Measurements from ENCODE around the gene ZDHHC20.

The ZDHHC20 gene

GRCh38 chr13:21343659-21344058, 115.4 kb downstream of the ZDHHC20 start (continued):
- TF ChIP-seq, protein P1, sequence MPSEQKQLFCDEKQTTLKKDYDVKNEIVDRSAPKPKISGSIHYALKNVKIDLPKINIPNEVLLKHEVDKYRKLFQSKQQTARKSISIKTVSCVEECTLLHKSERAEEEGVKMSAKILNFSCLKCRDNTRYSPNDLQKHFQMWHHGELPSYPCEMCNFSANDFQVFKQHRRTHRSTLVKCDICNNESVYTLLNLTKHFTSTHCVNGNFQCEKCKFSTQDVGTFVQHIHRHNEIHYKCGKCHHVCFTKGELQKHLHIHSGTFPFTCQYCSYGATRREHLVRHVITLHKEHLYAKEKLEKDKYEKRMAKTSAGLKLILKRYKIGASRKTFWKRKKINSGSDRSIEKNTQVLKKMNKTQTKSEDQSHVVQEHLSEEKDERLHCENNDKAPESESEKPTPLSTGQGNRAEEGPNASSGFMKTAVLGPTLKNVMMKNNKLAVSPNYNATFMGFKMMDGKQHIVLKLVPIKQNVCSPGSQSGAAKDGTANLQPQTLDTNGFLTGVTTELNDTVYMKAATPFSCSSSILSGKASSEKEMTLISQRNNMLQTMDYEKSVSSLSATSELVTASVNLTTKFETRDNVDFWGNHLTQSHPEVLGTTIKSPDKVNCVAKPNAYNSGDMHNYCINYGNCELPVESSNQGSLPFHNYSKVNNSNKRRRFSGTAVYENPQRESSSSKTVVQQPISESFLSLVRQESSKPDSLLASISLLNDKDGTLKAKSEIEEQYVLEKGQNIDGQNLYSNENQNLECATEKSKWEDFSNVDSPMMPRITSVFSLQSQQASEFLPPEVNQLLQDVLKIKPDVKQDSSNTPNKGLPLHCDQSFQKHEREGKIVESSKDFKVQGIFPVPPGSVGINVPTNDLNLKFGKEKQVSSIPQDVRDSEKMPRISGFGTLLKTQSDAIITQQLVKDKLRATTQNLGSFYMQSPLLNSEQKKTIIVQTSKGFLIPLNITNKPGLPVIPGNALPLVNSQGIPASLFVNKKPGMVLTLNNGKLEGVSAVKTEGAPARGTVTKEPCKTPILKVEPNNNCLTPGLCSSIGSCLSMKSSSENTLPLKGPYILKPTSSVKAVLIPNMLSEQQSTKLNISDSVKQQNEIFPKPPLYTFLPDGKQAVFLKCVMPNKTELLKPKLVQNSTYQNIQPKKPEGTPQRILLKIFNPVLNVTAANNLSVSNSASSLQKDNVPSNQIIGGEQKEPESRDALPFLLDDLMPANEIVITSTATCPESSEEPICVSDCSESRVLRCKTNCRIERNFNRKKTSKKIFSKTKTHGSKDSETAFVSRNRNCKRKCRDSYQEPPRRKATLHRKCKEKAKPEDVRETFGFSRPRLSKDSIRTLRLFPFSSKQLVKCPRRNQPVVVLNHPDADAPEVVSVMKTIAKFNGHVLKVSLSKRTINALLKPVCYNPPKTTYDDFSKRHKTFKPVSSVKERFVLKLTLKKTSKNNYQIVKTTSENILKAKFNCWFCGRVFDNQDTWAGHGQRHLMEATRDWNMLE (tag by site-specific recombination; conservative IDR thresholded peaks at IDR 0.05; ENCODE audit: low read depth) = no peak
- TF ChIP-seq ZNF704 (tag by site-specific recombination; IDR thresholded peaks at IDR 0.05) = no peak
- TF ChIP-seq ZNF707 (tag by site-specific recombination; IDR thresholded peaks at IDR 0.05) = no peak
- no peak for TF ChIP-seq BCL11A (tag by site-specific recombination; IDR thresholded peaks at IDR 0.05; ENCODE audit: low read depth)
- TF ChIP-seq, protein P2, sequence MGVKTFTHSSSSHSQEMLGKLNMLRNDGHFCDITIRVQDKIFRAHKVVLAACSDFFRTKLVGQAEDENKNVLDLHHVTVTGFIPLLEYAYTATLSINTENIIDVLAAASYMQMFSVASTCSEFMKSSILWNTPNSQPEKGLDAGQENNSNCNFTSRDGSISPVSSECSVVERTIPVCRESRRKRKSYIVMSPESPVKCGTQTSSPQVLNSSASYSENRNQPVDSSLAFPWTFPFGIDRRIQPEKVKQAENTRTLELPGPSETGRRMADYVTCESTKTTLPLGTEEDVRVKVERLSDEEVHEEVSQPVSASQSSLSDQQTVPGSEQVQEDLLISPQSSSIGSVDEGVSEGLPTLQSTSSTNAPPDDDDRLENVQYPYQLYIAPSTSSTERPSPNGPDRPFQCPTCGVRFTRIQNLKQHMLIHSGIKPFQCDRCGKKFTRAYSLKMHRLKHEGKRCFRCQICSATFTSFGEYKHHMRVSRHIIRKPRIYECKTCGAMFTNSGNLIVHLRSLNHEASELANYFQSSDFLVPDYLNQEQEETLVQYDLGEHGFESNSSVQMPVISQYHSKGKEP (tag by site-specific recombination; IDR thresholded peaks at IDR 0.05) = no peak
- TF ChIP-seq ZNF394 (tag by site-specific recombination; IDR thresholded peaks at IDR 0.05; ENCODE audit: borderline replicate concordance) = no peak

DNA sequence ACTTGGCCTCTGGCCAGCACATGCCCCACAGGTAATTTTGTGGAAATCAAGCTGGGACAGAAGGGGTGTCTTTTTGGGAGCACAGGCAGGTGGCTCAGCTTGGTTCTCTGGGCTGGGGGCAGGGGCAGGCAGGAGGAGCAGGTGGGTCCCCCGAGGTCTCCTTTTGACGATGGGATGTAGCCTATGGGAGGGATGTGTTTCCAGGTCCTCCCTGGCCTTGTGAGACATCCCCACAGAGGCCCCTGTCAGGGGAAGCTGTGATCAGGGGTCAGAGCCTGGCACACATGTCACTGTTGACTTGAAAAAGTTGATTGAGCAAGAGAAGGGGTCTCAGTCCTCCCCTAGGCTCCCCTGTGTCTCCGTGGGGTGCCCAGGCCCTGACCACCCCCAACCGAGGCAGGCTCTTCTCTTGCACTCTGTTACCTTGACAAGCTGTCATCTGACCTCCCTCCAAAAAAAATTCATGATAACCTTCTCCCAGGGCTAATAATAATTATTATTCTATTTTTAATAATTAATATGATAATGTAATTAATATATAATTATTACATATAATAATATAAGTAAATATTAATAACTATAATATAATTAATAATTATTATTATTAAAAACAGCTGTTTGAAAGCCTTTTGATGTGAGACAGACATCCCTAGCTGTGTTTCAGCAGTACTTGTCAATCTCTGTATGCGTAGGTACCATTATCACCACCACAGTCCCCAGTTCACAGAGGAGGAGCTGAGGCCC, 116.2 kb downstream of the ZDHHC20 start:
- TF ChIP-seq ZNF530 (tag by site-specific recombination; IDR thresholded peaks at IDR 0.05; ENCODE audit: low read depth) (no peak), ZNF248 (tag by site-specific recombination; IDR thresholded peaks at IDR 0.05) (no peak), ZNF785 (tag by site-specific recombination; IDR thresholded peaks at IDR 0.05) (no peak), ZNF707 (tag by site-specific recombination; IDR thresholded peaks at IDR 0.05) (no peak), ZSCAN23 (tag by site-specific recombination; IDR thresholded peaks at IDR 0.05) (no peak), SCRT1 (tag by site-specific recombination; IDR thresholded peaks at IDR 0.05; ENCODE audit: borderline replicate concordance) (no peak), AEBP2 (tag by site-specific recombination; IDR thresholded peaks at IDR 0.05; ENCODE audit: borderline replicate concordance) (no peak), ZNF658 (tag by site-specific recombination; IDR thresholded peaks at IDR 0.05) (no peak), ZNF169 (tag by site-specific recombination; IDR thresholded peaks at IDR 0.05) (no peak)
- TF ChIP-seq, protein P3, sequence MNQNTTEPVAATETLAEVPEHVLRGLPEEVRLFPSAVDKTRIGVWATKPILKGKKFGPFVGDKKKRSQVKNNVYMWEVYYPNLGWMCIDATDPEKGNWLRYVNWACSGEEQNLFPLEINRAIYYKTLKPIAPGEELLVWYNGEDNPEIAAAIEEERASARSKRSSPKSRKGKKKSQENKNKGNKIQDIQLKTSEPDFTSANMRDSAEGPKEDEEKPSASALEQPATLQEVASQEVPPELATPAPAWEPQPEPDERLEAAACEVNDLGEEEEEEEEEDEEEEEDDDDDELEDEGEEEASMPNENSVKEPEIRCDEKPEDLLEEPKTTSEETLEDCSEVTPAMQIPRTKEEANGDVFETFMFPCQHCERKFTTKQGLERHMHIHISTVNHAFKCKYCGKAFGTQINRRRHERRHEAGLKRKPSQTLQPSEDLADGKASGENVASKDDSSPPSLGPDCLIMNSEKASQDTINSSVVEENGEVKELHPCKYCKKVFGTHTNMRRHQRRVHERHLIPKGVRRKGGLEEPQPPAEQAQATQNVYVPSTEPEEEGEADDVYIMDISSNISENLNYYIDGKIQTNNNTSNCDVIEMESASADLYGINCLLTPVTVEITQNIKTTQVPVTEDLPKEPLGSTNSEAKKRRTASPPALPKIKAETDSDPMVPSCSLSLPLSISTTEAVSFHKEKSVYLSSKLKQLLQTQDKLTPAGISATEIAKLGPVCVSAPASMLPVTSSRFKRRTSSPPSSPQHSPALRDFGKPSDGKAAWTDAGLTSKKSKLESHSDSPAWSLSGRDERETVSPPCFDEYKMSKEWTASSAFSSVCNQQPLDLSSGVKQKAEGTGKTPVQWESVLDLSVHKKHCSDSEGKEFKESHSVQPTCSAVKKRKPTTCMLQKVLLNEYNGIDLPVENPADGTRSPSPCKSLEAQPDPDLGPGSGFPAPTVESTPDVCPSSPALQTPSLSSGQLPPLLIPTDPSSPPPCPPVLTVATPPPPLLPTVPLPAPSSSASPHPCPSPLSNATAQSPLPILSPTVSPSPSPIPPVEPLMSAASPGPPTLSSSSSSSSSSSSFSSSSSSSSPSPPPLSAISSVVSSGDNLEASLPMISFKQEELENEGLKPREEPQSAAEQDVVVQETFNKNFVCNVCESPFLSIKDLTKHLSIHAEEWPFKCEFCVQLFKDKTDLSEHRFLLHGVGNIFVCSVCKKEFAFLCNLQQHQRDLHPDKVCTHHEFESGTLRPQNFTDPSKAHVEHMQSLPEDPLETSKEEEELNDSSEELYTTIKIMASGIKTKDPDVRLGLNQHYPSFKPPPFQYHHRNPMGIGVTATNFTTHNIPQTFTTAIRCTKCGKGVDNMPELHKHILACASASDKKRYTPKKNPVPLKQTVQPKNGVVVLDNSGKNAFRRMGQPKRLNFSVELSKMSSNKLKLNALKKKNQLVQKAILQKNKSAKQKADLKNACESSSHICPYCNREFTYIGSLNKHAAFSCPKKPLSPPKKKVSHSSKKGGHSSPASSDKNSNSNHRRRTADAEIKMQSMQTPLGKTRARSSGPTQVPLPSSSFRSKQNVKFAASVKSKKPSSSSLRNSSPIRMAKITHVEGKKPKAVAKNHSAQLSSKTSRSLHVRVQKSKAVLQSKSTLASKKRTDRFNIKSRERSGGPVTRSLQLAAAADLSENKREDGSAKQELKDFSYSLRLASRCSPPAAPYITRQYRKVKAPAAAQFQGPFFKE (tag by site-specific recombination; IDR thresholded peaks at IDR 0.05; ENCODE audit: borderline replicate concordance) = no peak
- Histone ChIP-seq H3K27ac (ENCODE audit: extremely low read depth, low read depth, low read length) (no peak overlapping the region), H3K4me3 (ENCODE audit: low read depth, low read length) (no peak overlapping the region), H3K4me1 (ENCODE audit: control insufficient read depth, insufficient read depth, low read length) (no peaks in the 10 kb centered on the region), H3K9me3 (ENCODE audit: control insufficient read depth, insufficient read depth, low read depth, low read length) (no peaks in the 10 kb centered on the region), H3K36me3 (ENCODE audit: control insufficient read depth in 2 of 2, insufficient read depth in 1 of 2, low read length in 2 of 2) (no peaks in the 10 kb centered on the region)
- CTCF ChIA-PET = interaction anchor here (0.7 kb wide), 1 partner anchor 135 kb away, joined by 3 read pairs; no protein-coding TSS in a partner anchor
- POLR2A ChIA-PET = no interaction called here

All from HEK293 (cell line).